Activated CD8-positive, alpha-beta memory T cell treated with anti-CD3 and anti-CD28 coated beads, Interleukin-2, amount 50 U/mL, for 48 hours (primary cell): ENCODE results near the gene TMEM131.
"Not testable (repeated sequence)": the region's sequence is repeated elsewhere in the genome, so short reads cannot be mapped to it uniquely, and the experiment has no call there.

Experiments
- DNase-seq: peaks from one replicate; pipeline ENCODE4 v3.0.0-alpha.2; 2020

The TMEM131 gene

GRCh38 chr2:97910403-97911205 is 85.1 kb downstream of the TMEM131 start:
- no peak for DNase-seq

- DNase-seq: no peak
Observed at GRCh38 chr2:97908208-97908676, 87.5 kb downstream of the TMEM131 start.

- DNase-seq: no peak
Observed at GRCh38 chr2:97907369-97908100, 88.2 kb downstream of the TMEM131 start.

GRCh38 chr2:97906307-97906706 is 89.4 kb downstream of the TMEM131 start:
- DNase-seq: no peak

GRCh38 chr2:97905294-97905693 is 90.5 kb downstream of the TMEM131 start:
- DNase-seq: no peak

- no peak for DNase-seq
Observed at GRCh38 chr2:97901862-97902261, 93.9 kb downstream of the TMEM131 start.

GRCh38 chr2:97900806-97901205 is 94.9 kb downstream of the TMEM131 start:
- no peak for DNase-seq

GRCh38 chr2:97893042-97893441 is 102.7 kb downstream of the TMEM131 start:
- DNase-seq: not testable (repeated sequence)

- DNase-seq: no peak
Observed at GRCh38 chr2:97891611-97892010, 104.1 kb downstream of the TMEM131 start.

- no peak for DNase-seq
Observed at GRCh38 chr2:97889156-97889555, 106.6 kb downstream of the TMEM131 start.

GRCh38 chr2:97885841-97886240 is 109.9 kb downstream of the TMEM131 start:
- DNase-seq: no peak

GRCh38 chr2:97880334-97880733 is 115.4 kb downstream of the TMEM131 start:
- no peak for DNase-seq

GRCh38 chr2:97878865-97879264 is 116.9 kb downstream of the TMEM131 start:
- DNase-seq: no peak

- not testable (repeated sequence) for DNase-seq
Observed at GRCh38 chr2:97878317-97878716, 117.4 kb downstream of the TMEM131 start.

GRCh38 chr2:97871096-97871780 is 124.5 kb downstream of the TMEM131 start:
- DNase-seq: no peak

GRCh38 chr2:97870396-97870843 is 125.3 kb downstream of the TMEM131 start:
- no peak for DNase-seq

- DNase-seq: no peak
Observed at GRCh38 chr2:97869722-97870346, 125.9 kb downstream of the TMEM131 start.

- no peak for DNase-seq
Observed at GRCh38 chr2:97868986-97869721, 126.6 kb downstream of the TMEM131 start.

- DNase-seq: no peak
Observed at GRCh38 chr2:97863829-97864228, 131.9 kb downstream of the TMEM131 start.

- DNase-seq: no peak
Observed at GRCh38 chr2:97861177-97861576, 134.6 kb downstream of the TMEM131 start.

GRCh38 chr2:97858442-97858841 is 137.3 kb downstream of the TMEM131 start:
- no peak for DNase-seq

GRCh38 chr2:97857553-97857952 is 138.2 kb downstream of the TMEM131 start:
- no peak for DNase-seq
